ENCODE results near the gene PEX13.

DNA sequence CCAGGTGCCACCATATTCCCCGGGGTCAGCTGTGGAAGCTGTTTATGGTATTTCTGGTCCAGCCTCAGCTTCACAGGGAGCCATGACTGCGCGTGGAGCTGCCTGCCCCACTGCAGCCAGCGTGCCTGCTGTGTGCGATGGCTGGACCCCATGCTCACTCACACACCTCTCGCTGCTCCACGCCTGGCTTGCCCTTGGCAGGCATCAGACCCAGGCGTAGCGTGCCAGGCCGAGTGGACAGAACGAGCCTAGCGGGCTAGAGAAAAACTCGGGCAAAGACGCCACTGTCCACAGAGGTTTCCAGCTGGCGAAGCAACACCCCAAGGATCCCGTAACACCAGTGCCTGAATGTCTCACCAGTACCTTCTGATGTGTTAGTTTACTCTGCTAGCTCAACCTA, 42.9 kb upstream of the PEX13 start:
- TF ChIP-seq, protein P1, sequence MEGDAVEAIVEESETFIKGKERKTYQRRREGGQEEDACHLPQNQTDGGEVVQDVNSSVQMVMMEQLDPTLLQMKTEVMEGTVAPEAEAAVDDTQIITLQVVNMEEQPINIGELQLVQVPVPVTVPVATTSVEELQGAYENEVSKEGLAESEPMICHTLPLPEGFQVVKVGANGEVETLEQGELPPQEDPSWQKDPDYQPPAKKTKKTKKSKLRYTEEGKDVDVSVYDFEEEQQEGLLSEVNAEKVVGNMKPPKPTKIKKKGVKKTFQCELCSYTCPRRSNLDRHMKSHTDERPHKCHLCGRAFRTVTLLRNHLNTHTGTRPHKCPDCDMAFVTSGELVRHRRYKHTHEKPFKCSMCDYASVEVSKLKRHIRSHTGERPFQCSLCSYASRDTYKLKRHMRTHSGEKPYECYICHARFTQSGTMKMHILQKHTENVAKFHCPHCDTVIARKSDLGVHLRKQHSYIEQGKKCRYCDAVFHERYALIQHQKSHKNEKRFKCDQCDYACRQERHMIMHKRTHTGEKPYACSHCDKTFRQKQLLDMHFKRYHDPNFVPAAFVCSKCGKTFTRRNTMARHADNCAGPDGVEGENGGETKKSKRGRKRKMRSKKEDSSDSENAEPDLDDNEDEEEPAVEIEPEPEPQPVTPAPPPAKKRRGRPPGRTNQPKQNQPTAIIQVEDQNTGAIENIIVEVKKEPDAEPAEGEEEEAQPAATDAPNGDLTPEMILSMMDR (IDR thresholded peaks at IDR 0.05; ENCODE audit: low read depth, low read length, missing input control): no peak
- TF ChIP-seq TAF1 (conservative IDR thresholded peaks at IDR 0.05): no peak
- TF ChIP-seq GABPA (IDR thresholded peaks at IDR 0.05 in 1 of 2, conservative IDR thresholded peaks at IDR 0.05 in 1 of 2): no peak
- no peak for TF ChIP-seq RAD21 (IDR thresholded peaks at IDR 0.05)
- no peak for TF ChIP-seq SP1 (IDR thresholded peaks at IDR 0.05)
- TF ChIP-seq, protein P2, sequence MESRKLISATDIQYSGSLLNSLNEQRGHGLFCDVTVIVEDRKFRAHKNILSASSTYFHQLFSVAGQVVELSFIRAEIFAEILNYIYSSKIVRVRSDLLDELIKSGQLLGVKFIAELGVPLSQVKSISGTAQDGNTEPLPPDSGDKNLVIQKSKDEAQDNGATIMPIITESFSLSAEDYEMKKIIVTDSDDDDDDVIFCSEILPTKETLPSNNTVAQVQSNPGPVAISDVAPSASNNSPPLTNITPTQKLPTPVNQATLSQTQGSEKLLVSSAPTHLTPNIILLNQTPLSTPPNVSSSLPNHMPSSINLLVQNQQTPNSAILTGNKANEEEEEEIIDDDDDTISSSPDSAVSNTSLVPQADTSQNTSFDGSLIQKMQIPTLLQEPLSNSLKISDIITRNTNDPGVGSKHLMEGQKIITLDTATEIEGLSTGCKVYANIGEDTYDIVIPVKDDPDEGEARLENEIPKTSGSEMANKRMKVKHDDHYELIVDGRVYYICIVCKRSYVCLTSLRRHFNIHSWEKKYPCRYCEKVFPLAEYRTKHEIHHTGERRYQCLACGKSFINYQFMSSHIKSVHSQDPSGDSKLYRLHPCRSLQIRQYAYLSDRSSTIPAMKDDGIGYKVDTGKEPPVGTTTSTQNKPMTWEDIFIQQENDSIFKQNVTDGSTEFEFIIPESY (IDR thresholded peaks at IDR 0.05): no peak
- no peak for TF ChIP-seq YY1 (IDR thresholded peaks at IDR 0.05)
- no peak for TF ChIP-seq EGR1 (IDR thresholded peaks at IDR 0.05; ENCODE audit: low read depth in 2 of 2)
- no peak for TF ChIP-seq FOXA1 (IDR thresholded peaks at IDR 0.05)
